HG03457 (cell line): Measurements from ENCODE around the gene KSR1.
A peak's percentile ranks its signal among the peaks of the same experiment; 100 is the strongest.
"Not testable (repeated sequence)": the region's sequence is repeated elsewhere in the genome, so short reads cannot be mapped to it uniquely, and the experiment has no call there.

Source experiments
- ATAC-seq: cut with Tn5 transposase; IDR thresholded peaks from one replicate; pipeline ENCODE4 v1.9.1; 2021; ENCODE audit warnings: moderate number of reproducible peaks; ENCODE audit not compliant: unreplicated experiment

The KSR1 gene

DNA sequence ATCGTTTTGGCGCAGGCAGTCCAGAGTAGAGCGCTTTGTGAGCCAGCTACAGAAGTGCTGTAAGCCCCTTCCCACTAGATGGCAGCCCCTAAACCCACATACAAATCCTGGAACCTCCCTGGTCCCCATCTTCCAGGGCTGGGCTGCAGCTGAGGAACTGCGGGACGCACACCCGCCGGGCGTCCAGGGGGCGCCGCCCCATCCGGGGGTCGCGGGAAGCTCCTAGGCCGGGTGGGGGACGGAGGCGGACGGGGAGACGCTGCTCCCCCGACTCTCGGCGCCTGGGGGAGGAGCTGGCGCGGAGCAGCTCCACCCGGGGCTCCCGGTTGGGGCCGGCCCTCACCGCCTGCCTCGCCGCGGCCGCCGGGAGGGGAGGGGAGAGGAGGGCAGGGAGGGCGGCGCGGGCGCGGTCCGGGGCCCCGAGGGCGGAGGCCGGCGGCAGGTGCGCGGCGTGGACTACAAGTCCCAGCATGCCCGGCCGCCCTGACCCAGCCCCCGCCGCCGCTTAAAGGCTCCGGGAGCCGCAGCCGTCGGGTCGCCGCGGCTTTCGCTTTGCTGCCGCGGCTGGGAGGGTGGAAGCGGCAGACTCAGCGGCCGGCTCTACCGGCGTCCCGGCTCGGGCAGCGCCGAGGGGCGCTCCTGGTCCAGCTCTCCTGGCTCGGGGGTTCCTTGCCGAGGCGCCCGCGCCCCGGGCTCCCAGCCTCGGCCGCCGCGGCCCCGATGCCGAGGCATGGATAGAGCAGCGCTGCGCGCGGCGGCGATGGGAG is at the start of gene KSR1:
Gene KSR1, plus strand, starts transcription at position 535 of the 767 bp plus-strand sequence. Its CDS starts 196 bp downstream, at position 731.
- ATAC-seq = peak; percentile 85

DNA sequence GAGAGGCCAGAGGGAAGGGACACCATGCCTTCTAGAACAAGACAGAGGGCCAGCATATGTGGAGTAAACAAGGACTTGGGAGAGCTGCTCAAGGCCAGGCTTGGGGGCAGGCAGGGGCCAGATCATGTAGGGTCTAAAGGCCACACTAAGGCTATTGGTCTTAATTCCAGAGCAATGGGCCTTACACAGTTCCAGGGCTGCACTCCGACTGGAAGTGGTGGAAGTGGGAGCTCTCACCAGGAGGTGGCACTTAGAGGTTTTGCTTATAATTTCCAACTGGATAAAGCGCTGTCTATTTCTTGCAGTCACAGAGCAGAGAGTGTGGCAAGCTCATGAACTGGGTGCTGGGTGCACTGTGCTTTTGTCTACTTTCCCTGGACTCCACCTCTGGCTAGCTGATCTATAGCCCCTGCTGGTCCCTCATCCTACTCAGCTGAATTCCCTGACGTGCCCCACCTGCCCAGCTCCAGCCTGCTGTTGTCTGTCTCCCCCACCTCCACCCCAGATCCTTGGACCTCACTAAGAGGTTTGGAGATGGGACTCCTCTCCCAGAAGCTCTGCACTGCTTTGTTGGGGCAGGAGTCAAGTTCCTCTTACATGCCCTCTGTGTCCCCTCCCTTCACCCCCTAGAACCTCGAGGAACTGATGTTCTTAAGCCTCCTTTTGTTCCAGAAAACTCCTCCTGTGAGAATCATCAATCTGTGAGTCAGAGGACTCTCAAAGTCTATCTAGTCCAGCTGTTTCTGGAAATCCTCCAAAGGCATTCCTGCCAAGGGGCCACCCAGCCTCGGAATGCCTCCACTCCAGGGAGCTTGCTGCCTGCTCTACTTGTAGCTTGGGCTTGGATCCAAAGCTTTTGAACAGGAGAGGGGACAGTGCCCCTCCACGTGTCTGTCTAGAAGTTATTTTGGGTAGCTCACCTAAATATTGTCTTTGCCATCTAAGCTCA is 48.1 kb upstream of the KSR1 start:
- no peak for ATAC-seq

DNA sequence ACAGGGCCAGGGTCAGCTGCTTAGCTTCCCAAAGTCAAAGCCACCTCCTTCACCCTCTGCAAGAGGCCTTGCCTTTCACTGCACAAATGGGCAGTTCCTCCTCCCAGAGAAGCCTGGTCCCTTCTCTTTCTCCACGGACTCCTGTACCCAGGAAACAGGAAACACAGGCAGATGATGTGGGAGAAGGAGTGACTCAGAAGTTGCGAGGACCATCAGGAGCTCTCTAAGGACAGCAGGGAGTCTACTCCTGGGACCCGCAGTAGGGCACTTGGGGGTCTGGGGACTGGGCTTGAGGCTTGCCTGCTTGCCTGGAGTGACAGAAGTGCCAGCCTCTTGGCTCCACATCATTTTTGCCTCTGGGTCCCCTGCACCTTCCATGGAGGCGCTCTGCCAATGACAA is 47.4 kb upstream of the KSR1 start:
- ATAC-seq = no peak

DNA sequence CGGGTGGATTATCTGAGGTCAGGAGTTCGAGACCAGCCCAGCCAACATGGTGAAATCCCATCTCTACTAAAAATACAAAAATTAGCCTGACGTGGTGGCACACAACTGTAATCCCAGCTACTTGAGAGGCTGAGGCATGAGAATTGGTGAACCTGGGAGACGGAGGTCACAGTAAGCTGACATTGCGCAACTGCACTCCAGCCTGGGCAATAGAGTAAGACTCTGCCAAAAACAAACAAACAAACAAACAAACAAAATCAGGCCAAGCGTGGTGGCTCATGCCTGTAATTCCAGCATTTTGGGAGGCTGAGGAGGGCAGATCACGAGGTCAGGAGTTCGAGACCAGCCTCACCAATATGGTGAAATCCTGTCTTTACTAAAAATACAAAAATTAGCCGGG is 44.1 kb upstream of the KSR1 start:
- ATAC-seq = not testable (repeated sequence)

DNA sequence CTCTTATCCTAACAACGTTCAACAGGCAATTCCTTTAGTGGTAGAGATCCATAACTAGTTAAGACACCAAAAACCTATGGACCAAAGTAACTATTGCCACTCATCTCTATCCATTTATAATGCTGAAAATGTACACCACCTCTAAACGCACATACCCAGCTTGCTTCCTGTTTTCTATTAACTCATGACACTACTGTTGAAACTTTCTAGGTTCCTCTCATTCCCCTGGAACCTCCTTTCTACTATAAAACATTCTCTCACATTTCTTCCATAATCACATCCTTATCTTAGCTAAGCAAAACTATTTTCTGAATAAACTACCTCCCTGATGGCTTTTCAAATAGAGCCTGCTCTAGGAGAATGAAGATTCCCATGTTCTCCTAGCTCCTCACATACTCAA is 42.9 kb upstream of the KSR1 start:
- ATAC-seq = no peak

DNA sequence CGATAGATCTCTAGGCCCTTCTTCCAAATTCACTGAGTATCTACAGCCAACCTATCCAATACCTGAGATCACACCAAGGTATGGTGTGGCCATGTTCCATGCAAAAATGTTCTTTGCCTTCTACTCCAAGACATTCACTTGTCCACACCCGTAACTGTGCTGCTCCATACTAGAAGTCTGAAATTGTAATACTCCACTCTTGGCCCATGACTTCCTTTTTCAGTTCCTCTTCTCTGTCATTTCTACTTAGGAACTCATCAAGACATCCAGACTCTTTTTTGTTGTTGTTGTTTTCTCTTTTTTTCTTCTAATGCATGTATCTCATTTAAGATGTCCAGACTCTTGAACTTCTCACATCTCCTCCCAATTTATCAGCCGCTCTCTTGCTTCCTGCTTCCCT is 42.5 kb upstream of the KSR1 start:
- no peak for ATAC-seq

DNA sequence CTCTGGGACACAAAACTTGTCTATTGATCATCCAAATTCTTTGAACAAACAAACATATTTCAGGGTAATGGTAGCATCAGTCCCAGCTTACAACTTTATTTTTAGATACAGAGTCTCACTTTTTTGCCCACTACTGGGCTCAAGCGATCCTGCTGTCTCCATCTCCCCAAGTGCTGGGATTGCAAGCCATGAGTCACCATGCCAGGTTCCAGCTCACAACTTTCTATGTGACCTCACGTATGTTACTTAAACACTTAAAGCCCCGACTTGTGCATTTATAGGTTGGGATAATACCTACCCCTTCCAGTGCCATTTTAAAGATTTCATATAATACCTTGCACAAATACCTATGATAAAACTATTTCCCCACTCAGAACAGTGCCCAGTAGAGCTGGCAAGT is 42.0 kb upstream of the KSR1 start:
- no peak for ATAC-seq

DNA sequence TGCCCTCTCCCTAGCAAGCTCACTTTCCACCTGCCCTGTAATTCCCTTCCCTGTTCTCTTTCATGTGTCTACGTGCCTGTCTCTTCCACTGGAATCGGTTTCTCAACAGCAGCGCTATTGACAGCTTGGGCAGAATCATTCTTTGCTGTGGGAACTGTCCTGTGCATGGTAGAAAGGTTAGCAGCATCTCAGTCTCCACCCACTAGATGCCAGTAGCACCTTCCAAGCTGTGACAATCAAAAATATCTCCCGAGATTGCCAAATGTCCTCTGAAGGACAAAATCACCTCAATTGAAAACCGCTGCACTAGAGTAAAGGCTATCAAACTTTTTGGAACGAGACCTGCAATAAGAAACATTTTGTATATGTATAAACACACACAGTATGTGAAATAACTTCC is 41.6 kb upstream of the KSR1 start:
- no peak for ATAC-seq

DNA sequence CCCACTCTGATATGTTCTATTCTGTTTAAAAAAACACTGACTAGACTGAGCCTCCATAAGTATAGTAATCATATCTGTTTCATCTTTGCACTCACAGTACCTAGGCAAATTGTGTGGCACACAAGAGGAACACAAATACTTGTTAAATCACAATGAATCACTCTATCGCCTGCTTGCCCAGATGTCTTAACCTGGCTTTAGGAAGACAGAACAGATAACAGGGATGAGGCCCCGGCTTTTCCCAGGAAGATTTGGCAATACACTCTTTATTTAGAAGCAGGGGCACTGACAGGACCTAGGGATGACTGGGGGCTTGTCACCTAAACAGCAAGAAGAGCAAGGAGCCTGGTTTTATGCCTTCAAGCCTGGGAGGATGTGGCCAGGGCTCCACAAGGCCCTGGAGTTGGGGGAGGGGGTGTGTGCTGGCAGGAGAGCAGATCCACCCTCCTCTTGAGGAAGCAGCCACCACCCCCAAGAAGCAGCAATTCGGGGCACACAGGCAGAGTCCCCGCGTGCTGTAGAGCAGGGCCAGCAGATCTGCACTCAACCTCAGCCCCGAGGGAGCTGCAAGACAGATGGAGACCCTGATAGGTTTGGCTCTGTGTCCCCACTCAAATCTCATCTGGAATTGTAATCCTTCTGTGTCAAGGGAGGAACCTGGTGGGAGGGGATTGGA is 41.0 kb upstream of the KSR1 start:
- ATAC-seq = no peak

DNA sequence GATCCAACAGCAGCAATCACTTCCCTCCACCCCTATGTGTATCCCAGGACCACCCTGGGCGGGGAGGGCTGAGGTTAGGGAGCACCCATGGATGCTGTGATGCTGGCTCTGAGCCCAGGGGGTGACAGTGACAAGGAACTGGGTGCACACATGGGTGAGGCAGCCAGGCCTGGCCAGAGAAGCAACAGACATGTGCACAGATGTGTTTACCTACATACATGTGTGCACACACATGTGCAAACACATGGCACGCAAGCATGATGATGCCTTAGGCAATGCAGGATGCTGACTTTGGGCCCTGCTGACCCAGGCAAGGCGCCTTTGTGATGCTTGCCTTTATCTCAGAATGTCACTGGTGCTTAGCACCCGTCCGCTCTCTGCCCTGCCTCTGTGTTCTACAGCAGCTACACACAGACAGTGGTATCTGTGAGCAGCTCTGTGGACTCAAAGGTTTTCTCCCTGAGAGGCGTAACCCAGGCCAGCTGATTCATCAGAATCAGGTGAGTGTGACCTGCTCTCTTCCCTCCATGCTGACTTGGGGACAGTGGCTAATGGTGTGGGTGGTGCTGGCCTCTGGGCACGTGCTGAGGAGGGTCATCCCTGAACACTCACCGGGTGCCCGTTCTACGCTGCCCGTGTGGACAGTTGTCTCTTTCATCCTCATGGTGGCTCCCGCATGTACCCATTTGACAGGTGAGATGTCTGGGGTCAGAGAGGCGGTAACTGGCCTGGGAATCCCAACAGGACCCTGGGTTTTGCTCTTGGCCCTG is 38.5 kb upstream of the KSR1 start:
- ATAC-seq = no peak

DNA sequence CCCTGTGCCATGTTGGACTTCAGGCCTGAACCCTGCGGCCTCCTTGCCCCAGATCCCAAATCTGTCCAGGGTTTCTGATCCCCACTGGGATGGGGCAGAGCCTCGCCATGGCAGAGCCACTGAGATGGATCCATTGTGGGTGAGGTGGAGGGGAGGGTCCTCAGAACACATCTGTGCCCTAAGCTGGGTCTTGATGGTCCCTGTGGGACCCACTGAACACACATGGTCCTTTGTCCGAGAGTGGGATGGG is 38.0 kb upstream of the KSR1 start:
- no peak for ATAC-seq

DNA sequence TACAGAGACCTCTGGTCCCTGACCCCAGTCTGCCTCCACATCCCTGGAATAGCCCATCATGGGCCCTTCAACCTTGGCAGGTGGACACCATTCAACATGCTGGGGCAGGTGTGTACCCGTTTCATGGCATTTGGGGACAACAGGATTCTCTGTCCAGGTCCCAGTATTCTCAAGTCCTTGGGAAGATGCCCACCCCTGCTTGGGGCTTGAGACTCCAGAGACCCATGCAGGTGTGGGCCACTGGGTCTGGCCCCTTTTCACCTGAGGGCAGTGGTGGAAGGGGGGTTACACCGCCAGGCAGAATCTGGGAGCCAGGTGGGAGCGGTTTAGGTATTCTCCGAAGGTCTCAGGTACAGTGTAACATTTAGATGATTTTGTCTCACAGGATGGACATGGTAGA is 37.1 kb upstream of the KSR1 start:
- ATAC-seq = no peak

DNA sequence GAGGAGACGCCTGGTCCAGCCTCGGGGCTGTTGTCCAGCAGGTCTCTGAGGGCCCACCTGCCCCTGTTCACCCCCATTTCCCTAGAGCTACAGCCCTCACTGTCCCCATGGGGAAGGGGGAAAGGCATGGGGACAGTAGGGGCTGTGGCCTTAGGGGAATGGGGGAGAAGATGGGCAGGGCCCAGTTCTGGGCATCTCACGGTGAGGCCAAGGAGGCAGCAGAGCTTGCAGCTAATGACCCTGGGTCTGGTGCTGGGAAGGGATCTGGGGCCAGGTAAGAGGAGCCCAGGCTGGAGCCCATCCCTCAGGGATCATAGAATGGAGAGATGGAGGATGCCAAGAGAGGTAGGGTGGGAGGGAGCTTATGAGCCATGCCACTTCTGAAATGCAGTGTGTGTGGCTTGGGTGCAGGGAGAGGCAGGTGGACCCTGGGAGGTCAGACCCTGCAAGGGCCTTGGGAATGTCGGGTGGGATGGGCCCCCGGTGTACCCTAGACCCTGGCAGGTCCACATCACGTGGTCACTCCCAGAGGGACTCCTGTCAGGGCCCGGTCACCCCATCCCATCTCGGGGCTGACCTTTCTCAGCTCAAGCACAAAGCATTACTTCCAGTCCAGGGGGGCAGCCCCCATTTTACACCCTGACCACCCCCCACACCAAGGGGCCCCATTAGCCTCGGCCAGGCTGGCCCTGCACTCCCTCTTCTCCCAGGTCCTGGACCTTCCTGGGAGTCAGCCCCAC is 35.9 kb upstream of the KSR1 start:
- ATAC-seq = no peak

DNA sequence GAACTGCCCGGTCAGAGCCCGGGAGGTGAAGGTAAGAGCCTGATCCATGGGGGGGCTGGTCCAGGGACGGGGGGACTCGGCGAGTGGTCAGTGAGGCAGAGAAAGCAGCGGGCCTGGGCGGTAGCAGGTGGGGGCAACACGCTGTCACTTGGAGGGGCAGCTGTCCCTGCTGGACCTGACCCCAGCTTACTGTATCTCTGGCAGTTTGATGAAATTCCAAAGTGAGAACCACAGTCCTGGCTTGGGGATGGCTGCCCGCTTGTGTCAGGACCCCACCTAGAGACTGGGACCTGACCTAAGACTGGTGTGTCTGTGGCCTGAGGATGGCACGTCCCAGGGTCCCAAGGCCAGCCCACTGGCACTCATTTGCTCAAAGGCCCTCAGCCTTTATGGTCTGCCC is 35.1 kb upstream of the KSR1 start:
- ATAC-seq = no peak

DNA sequence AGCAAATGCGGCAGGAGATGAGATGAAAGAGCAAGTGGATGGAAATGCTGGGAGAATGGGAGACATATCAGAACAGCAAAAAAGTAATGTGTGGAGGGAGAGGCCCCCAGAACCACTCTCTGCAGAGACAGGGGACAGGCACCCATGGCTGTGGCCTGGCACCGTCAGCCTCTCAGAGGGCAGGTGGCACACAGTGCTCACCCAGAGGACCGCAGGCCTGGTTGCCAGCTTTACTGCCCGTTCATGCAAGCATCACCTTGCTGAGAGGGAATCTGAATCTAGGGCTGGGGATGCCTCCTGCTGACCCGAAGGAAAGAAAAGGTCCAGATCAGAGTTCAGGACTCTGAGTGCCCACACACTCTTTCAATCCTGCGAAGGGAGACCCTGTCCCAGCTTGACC is 34.6 kb upstream of the KSR1 start:
- not testable (repeated sequence) for ATAC-seq

DNA sequence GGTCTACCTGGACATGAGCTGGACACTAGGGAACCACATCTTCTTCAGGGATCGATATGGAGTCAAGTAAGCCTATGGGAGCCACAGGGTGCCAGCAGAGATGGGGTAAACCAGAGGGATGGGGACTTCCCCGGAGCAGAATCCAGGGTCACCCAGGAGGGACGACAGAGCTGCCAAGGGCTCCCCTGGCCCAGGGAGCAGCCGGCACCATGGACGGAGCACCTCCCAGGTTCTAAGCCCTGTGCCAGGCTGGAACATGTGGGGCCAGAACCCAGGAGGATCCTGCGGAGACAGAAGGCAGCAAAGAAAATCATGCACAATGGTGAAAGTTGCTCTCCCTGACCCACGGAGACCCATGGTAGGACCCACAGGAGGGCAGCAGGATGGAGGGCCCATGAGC is 33.6 kb upstream of the KSR1 start:
- no peak for ATAC-seq

DNA sequence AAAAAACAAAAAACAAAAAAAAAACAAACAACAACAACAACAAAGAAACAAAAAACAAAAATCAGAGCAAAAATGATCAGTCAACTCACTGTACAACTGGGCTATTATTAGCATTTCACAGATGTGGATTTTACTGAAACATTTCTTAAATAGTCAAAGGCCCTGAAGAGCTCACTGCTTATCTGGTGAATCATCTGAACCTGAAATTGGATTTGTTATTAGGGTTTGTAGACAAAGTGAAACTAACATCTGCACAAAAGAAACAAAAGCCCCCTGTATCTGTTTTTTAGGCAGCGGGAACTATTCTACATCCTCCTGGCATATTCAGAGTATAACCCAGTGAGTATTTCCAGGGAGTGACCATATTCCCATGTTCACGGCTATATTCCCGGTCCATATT is 32.6 kb upstream of the KSR1 start:
- no peak for ATAC-seq

DNA sequence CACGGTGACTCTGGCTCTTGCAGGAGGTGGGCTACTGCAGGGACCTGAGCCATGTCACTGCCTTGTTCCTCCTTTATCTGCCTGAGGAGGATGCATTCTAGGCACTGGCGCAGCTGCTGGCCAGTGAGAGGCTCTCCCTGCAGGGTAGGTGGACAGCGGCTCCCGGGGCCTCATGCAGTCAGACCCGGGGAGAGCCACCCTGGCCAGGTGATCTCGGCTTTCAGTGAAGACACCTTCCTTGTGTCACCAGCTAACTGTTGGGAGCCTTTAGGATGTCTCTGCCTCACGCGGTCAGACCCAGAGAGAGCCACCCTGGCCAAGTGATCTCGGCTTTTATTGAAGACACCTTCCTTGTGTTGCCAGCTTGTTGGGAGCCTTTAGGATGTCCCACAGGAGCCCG is 31.7 kb upstream of the KSR1 start:
- ATAC-seq = no peak

DNA sequence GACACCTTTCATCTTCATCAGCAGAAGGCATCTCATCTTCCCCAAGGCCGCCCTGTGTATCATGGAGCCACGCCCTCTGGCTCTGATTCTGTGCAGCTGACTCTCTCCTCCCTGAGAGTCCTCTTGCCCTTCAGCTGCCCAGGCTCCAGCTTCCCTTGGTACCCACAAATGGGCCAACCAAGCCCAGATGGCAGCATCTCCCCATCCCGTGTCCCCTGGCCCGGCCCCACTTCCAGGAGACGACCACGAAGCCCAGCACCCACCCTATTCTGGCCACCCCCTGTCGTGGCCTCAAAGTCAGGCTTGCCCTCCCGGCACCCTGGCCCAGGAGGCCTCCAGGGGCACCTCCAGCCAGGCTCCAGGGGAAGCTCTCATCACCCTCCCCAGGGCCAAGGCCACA is 31.3 kb upstream of the KSR1 start:
- no peak for ATAC-seq

DNA sequence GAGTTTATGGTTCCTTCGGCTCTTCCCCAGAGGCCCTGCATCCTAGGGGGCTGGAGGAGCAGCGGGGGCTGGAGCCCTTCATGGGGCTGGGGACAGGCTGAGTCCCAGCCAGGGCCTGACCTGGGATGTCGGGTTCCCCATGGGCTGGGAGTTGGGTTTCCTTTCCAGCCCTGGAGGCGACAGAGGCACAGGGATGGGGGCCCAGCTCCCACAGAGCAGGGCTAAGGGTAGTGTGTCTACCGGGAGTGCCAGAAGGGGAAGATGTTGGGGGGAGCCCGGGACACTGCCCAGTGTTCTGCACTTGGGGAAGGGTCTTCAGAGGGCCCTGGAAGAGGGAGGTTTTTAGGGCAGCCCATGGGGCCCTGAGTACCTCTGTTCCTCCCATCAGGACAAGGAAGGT is 30.7 kb upstream of the KSR1 start:
- ATAC-seq = not testable (repeated sequence)
